A549 (cell line): ENCODE measurements around the gene PIP5K1A. TPM values are rescaled to one million over a fixed set of nuclear protein-coding genes. Genes with fewer than 3 reads are reported as not detected.
"Not testable (repeated sequence)": the region's sequence is repeated elsewhere in the genome, so short reads cannot be mapped to it uniquely, and the experiment has no call there.

Source experiments
- ATAC-seq, 2 experiments: fragments of 200-7000 bp in 1 of 2; fragments of >200 bp in 1 of 2; cut with Nextera tagmentation in 1 of 2; cut with Tn5 transposase in 1 of 2; 3 replicates each; pipeline versions ENCODE4 v1.8.0 to v1.9.1; 2018 to 2020; ENCODE audit warnings: mild to moderate bottlenecking in 1 of 2, moderate library complexity in 1 of 2
- CTCF ChIA-PET: fragments of 300-600 bp; sonication (Branson Sonifier 250); formaldehyde crosslinking; extraction: SDS; loops from one replicate; lab custom pipeline; 2021; ENCODE audit warnings: antibody characterized with exemption, inconsistent platforms; lab: Yijun Ruan, JAX
- POLR2A ChIA-PET: fragments of 350-600 bp; formaldehyde crosslinking; extraction: SDS; loops from one replicate; lab custom pipeline; 2021; ENCODE audit warnings: antibody characterized with exemption, inconsistent platforms; lab: Yijun Ruan, JAX
- DNase-seq, 2 experiments: peaks; one replicate each; pipeline versions ENCODE4 v3.0.0 to v3.0.0-alpha.2; 2011 to 2016; ENCODE audit warnings: low read depth in 1 of 2, low spot score in 1 of 2
- FAIRE-seq: peaks from 2 replicates; lab custom pipeline; 2011; peaks lifted over from hg19 to GRCh38; lab: Jason Lieb, UNC
- H3K27ac ChIP-seq, 2 experiments: fragments of >200 bp; sonication (Bioruptor Twin); formaldehyde crosslinking; 3 replicates each; pipeline ENCODE4 v1.5.1; 2016 to 2017
- H3K4me1 ChIP-seq: fragments of >200 bp; sonication (Bioruptor Twin); formaldehyde crosslinking; 3 replicates; pipeline ENCODE4 v1.6.1; 2016
- H3K4me2 ChIP-seq: fragments of >200 bp; sonication (Bioruptor Twin); formaldehyde crosslinking; 3 replicates; pipeline ENCODE4 v1.6.1; 2016
- H3K4me3 ChIP-seq: fragments of >200 bp; sonication (Bioruptor Twin); formaldehyde crosslinking; 3 replicates; pipeline ENCODE4 v1.5.1; 2016
- H3K9me3 ChIP-seq: fragments of >200 bp; sonication (Bioruptor Twin); formaldehyde crosslinking; 3 replicates; pipeline ENCODE4 v1.6.1; 2016
- BHLHE40 ChIP-seq: IDR thresholded peaks from 2 replicates; pipeline ENCODE4 v1.6.1; 2012; ENCODE audit warnings: low read depth, low read length, inconsistent platforms
- CBX8 ChIP-seq: fragments of 200-600 bp; sonication (generic); IDR thresholded peaks from 2 replicates; pipeline ENCODE4 v1.6.1; 2016
- CEBPB ChIP-seq, 2 experiments: fragments of >200 bp in 1 of 2; sonication (Bioruptor Twin) in 1 of 2; formaldehyde crosslinking in 1 of 2; IDR thresholded peaks; 2 replicates each; pipeline ENCODE4 v1.6.1; 2012 to 2016
- EHF ChIP-seq: fragments of 250-450 bp; sonication (Bioruptor Pico); IDR thresholded peaks from 2 replicates; pipeline ENCODE4 v1.5.0; 2020; ENCODE audit warnings: mild to moderate bottlenecking
- EHMT2 ChIP-seq: fragments of 200-600 bp; sonication (generic); IDR thresholded peaks from 2 replicates; pipeline ENCODE4 v1.6.1; 2016; ENCODE audit warnings: antibody characterized with exemption, low read depth, mild to moderate bottlenecking, moderate library complexity
- EP300 ChIP-seq, 2 experiments: fragments of >200 bp; sonication (Bioruptor Twin); formaldehyde crosslinking; IDR thresholded peaks; 2 replicates in 1 of 2; 3 replicates in 1 of 2; pipeline ENCODE4 v1.6.1; 2016 to 2017
- FOSL2 ChIP-seq, 2 experiments: fragments of 450-650 bp in 1 of 2; fragments of >200 bp in 1 of 2; sonication (Bioruptor Twin) in 1 of 2; formaldehyde crosslinking; IDR thresholded peaks; 2 replicates each; pipeline versions ENCODE4 v1.5.0 to v1.6.1; 2016 to 2020; ENCODE audit warnings: mild to moderate bottlenecking in 1 of 2, moderate library complexity in 1 of 2
- GATA3 ChIP-seq: IDR thresholded peaks from 2 replicates; pipeline ENCODE4 v1.6.1; 2012; ENCODE audit warnings: borderline replicate concordance
- HES2 ChIP-seq: fragments of >200 bp; sonication (Bioruptor Twin); formaldehyde crosslinking; IDR thresholded peaks from 2 replicates; pipeline ENCODE4 v1.6.1; 2016
- HOXB13 ChIP-seq: fragments of 250-450 bp; sonication (Bioruptor Pico); IDR thresholded peaks from 2 replicates; pipeline ENCODE4 v1.5.0; 2020; ENCODE audit warnings: low read depth, mild to moderate bottlenecking, moderate library complexity
- HOXB5 ChIP-seq: fragments of 250-450 bp; sonication (Bioruptor Pico); IDR thresholded peaks from 2 replicates; pipeline ENCODE4 v1.5.0; 2020; ENCODE audit warnings: mild to moderate bottlenecking, moderate library complexity
- JUN ChIP-seq, 2 experiments: fragments of >200 bp; sonication (Bioruptor Twin); formaldehyde crosslinking; IDR thresholded peaks; 2 replicates in 1 of 2; 3 replicates in 1 of 2; pipeline ENCODE4 v1.6.1; 2016 to 2017
- JUNB ChIP-seq: fragments of >200 bp; sonication (Bioruptor Twin); formaldehyde crosslinking; IDR thresholded peaks from 2 replicates; pipeline ENCODE4 v1.6.1; 2016
- KDM1A ChIP-seq: fragments of 200-600 bp; sonication (generic); IDR thresholded peaks from 2 replicates; pipeline ENCODE4 v1.6.1; 2016; ENCODE audit warnings: low read depth, mild to moderate bottlenecking
- MYC ChIP-seq: IDR thresholded peaks from 2 replicates; pipeline ENCODE4 v1.6.1; 2012; ENCODE audit warnings: mild to moderate bottlenecking, inconsistent platforms, low read length, improper control_type of control experiment, borderline replicate concordance
- NFE2L2 ChIP-seq: fragments of 150-350 bp; conservative IDR thresholded peaks from 2 replicates; pipeline ENCODE4 v1.6.1; 2014; ENCODE audit warnings: low read length
- RAD21 ChIP-seq, 2 experiments: fragments of >200 bp in 1 of 2; sonication (Bioruptor Twin) in 1 of 2; formaldehyde crosslinking in 1 of 2; IDR thresholded peaks in 1 of 2; conservative IDR thresholded peaks in 1 of 2; 2 replicates in 1 of 2; 3 replicates in 1 of 2; pipeline ENCODE4 v1.6.1; 2012 to 2018; ENCODE audit warnings: inconsistent platforms in 1 of 2
- RARB ChIP-seq: fragments of 250-450 bp; sonication (Bioruptor Pico); IDR thresholded peaks from 2 replicates; pipeline ENCODE4 v1.8.0; 2021; ENCODE audit warnings: mild to moderate bottlenecking, moderate library complexity
- SMC3 ChIP-seq: fragments of >200 bp; sonication (Bioruptor Twin); formaldehyde crosslinking; IDR thresholded peaks from 3 replicates; pipeline ENCODE4 v1.6.1; 2018; ENCODE audit warnings: inconsistent platforms
- SREBF2 ChIP-seq: fragments of 450-650 bp; IDR thresholded peaks from 2 replicates; pipeline ENCODE4 v1.6.1; 2014; ENCODE audit warnings: mild to moderate bottlenecking, moderate library complexity
- TP53 ChIP-seq: fragments of 250-450 bp; sonication (Bioruptor Pico); IDR thresholded peaks from 2 replicates; pipeline ENCODE4 v1.5.0; 2021; ENCODE audit warnings: mild to moderate bottlenecking, moderate library complexity
- ZSCAN20 ChIP-seq: fragments of 250-450 bp; sonication (Bioruptor Pico); IDR thresholded peaks from 2 replicates; pipeline ENCODE4 v1.8.0; 2022; ENCODE audit warnings: mild to moderate bottlenecking, moderate library complexity
- WGBS: methylation state at CpG from one replicate; pipeline ENCODE4 v1.1.6; 2017; ENCODE audit errors: missing lambda C conversion rate; 5-methylcytosine and 5-hydroxymethylcytosine counted together
- polyA plus RNA-seq, 4 experiments: library from polyadenylated mRNA; depleted of rRNA in 3 of 4; stranded (reverse); fragments of >200 nt; fragmentation: RNase III in 1 of 4; extraction: RNeasy Plus Mini Kit Qiagen cat#74134 plus additional on column Dnase treatment in 1 of 4; gene quantifications; 2 replicates in 3 of 4; 3 replicates in 1 of 4; pipeline ENCODE4 v1.2.3, GENCODE V29; 2011 to 2017
- TF ChIP-seq, protein P1 (sequence below): IDR thresholded peaks from 2 replicates; pipeline ENCODE4 v1.6.1; 2012
- TF ChIP-seq, protein P2 (sequence below): fragments of >200 bp; sonication (Bioruptor Twin); formaldehyde crosslinking; IDR thresholded peaks from 3 replicates; pipeline ENCODE4 v1.6.1; 2016
- TF ChIP-seq, protein P3 (sequence below): fragments of >200 bp; sonication (Bioruptor Twin); formaldehyde crosslinking; IDR thresholded peaks from 3 replicates; pipeline ENCODE4 v1.5.1; 2016

PIP5K1A gene
- polyA plus RNA-seq, 2 of the 4 experiments (the other 2 are of a cell fraction): 50.0 to 129 TPM

- Histone ChIP-seq H3K27ac (peak overlapping the region; percentile 93 to 95), H3K4me1 (peaks cover 22% of the 10 kb centered on the region), H3K4me3 (peak overlapping the region; percentile 45), H3K4me2 (peak overlapping the region; percentile 82)
- DNase-seq: peak; percentile 90 to 97
- peak; percentile 17; the same call in 1 of the 2 replicates for TF ChIP-seq HOXB13 (CRISPR knock-in tag)
- peak; percentile 82 for TF ChIP-seq GATA3
- TF ChIP-seq RARB: peak; percentile 83; the same call in 1 of the 2 replicates
- TF ChIP-seq, protein P1, sequence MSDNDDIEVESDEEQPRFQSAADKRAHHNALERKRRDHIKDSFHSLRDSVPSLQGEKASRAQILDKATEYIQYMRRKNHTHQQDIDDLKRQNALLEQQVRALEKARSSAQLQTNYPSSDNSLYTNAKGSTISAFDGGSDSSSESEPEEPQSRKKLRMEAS: peak; percentile 62; the same call in 1 of the 2 replicates
- peak; percentile 42; the same call in 1 of the 2 replicates for TF ChIP-seq TP53 (CRISPR knock-in tag)
- peak; percentile 49 to 88; a peak in 2 of 4 replicates for TF ChIP-seq CEBPB (IDR thresholded peaks at IDR 0.05)
- TF ChIP-seq MYC: peak; percentile 13; the same call in 1 of the 2 replicates
- TF ChIP-seq FOSL2 (IDR thresholded peaks at IDR 0.05): peak; percentile 84
- TF ChIP-seq FOSL2 (CRISPR knock-in tag; IDR thresholded peaks at IDR 0.05): peak; percentile 98
- 0 out of 2 replicates have a peak, but pooled peaks have one; percentile 40 for TF ChIP-seq EHF
- TF ChIP-seq EP300 (IDR thresholded peaks at IDR 0.05): peak in 1 of 2 experiments; percentile 48; a peak in 1 of 5 replicates
- peak in 1 of 2 experiments; percentile 83; a peak in 2 of 5 replicates for TF ChIP-seq JUN (IDR thresholded peaks at IDR 0.05)
- 0 out of 2 replicates have a peak, but pooled peaks have one; percentile 37 for TF ChIP-seq BHLHE40
- TF ChIP-seq JUNB: peak; percentile 68
- CTCF ChIA-PET: interaction anchor here (0.6 to 3.3 kb wide), 21 partner anchors 12 to 740 kb away, joined by 3 to 20 read pairs (median 4); partner anchors contain the start of gene PSMD4
- 8% methylated on average over 17 of the region's 17 CpGs for WGBS
- ATAC-seq: peak; percentile 48 to 73
- H3K9me3 ChIP-seq, FAIRE-seq: not testable (repeated sequence)
- POLR2A ChIA-PET: interaction anchor here (0.6 to 1.7 kb wide), 5 partner anchors 35 to 300 kb away, joined by 3 to 8 read pairs (median 3); partner anchors contain the start of genes PSMD4 and ZNF687
Observed at GRCh38 chr1:151194894-151195594, 3.3 kb upstream of the PIP5K1A start.

DNA sequence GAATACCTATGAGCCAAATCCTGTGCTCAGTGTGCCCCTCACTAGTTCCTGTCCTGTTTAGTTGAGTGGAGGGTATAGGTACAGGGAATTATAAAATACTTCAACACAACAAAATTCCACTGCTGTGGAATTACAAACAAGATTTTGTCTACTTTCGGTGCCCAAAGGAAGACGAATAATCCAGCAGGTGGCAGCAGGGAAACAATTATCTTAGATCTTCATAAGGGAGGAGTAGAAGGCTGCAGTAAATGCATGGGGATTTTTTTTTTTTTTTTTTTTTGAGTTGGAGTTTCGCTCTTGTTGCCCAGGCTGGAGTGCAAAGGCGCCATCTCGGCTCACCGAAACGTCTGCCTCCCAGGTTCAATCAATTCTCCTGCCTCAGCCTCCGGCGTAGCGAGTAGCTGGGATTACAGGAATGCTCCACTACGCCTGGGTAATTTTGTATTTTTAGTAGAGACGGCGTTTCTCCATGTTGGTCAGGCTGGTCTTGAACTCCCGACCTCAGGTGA, 2.0 kb upstream of the PIP5K1A start:
- FAIRE-seq: no peak

More for the DNA sequence above, 2.0 kb upstream of the PIP5K1A start:
- peak; percentile 60 to 64; a peak in 5 of 6 replicates for ATAC-seq
- H3K4me2 ChIP-seq: peak overlapping the region; percentile 82
- WGBS: 14% methylated on average over 14 of the region's 14 CpGs
- H3K4me3 ChIP-seq: peak overlapping the region; percentile 45
- H3K9me3 ChIP-seq: no peaks in the 10 kb centered on the region
- no peak for TF ChIP-seq ZSCAN20 (CRISPR knock-in tag)
- no peak for TF ChIP-seq HOXB5 (CRISPR knock-in tag)
- TF ChIP-seq NFE2L2: no peak
- TF ChIP-seq EHF: no peak
- no peak for TF ChIP-seq KDM1A
- no peak for TF ChIP-seq HES2
- TF ChIP-seq JUN (IDR thresholded peaks at IDR 0.05): no peak
- no peak for TF ChIP-seq HOXB13 (CRISPR knock-in tag)
- TF ChIP-seq, protein P1: peak; percentile 33; the same call in 1 of the 2 replicates
- TF ChIP-seq RARB: no peak
- TF ChIP-seq EHMT2: no peak
- TF ChIP-seq SMC3: peak; percentile 70
- TF ChIP-seq CEBPB (IDR thresholded peaks at IDR 0.05): no peak; a peak in 1 of 4 replicates
- TF ChIP-seq, protein P2, sequence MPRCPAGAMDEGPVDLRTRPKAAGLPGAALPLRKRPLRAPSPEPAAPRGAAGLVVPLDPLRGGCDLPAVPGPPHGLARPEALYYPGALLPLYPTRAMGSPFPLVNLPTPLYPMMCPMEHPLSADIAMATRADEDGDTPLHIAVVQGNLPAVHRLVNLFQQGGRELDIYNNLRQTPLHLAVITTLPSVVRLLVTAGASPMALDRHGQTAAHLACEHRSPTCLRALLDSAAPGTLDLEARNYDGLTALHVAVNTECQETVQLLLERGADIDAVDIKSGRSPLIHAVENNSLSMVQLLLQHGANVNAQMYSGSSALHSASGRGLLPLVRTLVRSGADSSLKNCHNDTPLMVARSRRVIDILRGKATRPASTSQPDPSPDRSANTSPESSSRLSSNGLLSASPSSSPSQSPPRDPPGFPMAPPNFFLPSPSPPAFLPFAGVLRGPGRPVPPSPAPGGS: no peak
- no peak for TF ChIP-seq SREBF2
- no peak for TF ChIP-seq GATA3
- TF ChIP-seq CBX8: no peak
- peak; percentile 72 to 75 for TF ChIP-seq RAD21 (conservative IDR thresholded peaks at IDR 0.05 in 1 of 2, IDR thresholded peaks at IDR 0.05 in 1 of 2)
- TF ChIP-seq, protein P3, sequence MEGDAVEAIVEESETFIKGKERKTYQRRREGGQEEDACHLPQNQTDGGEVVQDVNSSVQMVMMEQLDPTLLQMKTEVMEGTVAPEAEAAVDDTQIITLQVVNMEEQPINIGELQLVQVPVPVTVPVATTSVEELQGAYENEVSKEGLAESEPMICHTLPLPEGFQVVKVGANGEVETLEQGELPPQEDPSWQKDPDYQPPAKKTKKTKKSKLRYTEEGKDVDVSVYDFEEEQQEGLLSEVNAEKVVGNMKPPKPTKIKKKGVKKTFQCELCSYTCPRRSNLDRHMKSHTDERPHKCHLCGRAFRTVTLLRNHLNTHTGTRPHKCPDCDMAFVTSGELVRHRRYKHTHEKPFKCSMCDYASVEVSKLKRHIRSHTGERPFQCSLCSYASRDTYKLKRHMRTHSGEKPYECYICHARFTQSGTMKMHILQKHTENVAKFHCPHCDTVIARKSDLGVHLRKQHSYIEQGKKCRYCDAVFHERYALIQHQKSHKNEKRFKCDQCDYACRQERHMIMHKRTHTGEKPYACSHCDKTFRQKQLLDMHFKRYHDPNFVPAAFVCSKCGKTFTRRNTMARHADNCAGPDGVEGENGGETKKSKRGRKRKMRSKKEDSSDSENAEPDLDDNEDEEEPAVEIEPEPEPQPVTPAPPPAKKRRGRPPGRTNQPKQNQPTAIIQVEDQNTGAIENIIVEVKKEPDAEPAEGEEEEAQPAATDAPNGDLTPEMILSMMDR: peak; percentile 86
- TF ChIP-seq, all 56 proteins: peak for 4
- CTCF ChIA-PET: interaction anchor here (0.6 to 5.8 kb wide), 16 partner anchors 18 to 1263 kb away, joined by 3 to 48 read pairs (median 4); partner anchors contain the start of genes PSMD4 and ZNF687
- DNase-seq: peak; percentile 69 to 93
- H3K27ac ChIP-seq: peak overlapping the region; percentile 93 to 95
- H3K4me1 ChIP-seq: peaks cover 29% of the 10 kb centered on the region
- POLR2A ChIA-PET: interaction anchor here (0.7 to 1.7 kb wide), 3 partner anchors 12 to 85 kb away, joined by 4 to 8 read pairs (median 6); partner anchors contain the start of genes PSMD4 and ZNF687
